ENCODE measurements around the gene KCTD16. TPM values are rescaled to one million over a fixed set of nuclear protein-coding genes. Genes with fewer than 3 reads are reported as not detected.

The KCTD16 gene
- total RNA-seq, 1 donor from 2014 or later: 4.8 TPM

DNA sequence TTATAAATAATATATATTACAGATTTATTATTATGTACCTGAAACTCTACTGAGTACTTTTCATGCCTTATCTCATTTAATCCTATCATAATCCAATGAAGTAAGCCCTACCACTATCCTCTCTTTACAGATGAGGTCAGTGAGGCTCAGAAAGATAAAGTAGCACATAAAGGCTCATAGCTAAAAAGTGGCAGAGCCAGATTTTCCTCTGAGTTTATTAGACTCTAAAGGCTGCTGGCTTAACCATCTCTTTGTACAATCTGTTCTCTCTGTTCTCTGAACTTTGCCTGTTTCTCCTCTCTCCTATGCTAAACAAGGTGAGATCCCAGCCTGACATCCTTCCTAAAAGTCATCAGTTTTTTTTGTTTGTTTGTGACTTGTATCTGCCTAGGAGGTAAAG lies 311.2 kb downstream of the KCTD16 start:
- Mint-ChIP-seq H3K4me3 (no peak overlapping the region), H3K9me3 (no peaks in the 10 kb centered on the region), H3K36me3 (no peaks in the 10 kb centered on the region), H3K27me3 (ENCODE audit: low read depth) (no peaks in the 10 kb centered on the region), H3K27ac (no peak overlapping the region), H3K4me1 (peaks cover 15% of the 10 kb centered on the region)
- no peak for DNase-seq (ENCODE audit: low spot score in 2 of 2, unreplicated experiment in 2 of 2)
- TF ChIP-seq CTCF (IDR thresholded peaks at IDR 0.05; ENCODE audit: unreplicated experiment): no peak

- H3K36me3 Mint-ChIP-seq: no peaks in the 10 kb centered on the region
- no peaks in the 10 kb centered on the region for H3K27me3 Mint-ChIP-seq (ENCODE audit: low read depth)
- no peak for DNase-seq (ENCODE audit: low spot score in 2 of 2, unreplicated experiment in 2 of 2)
- H3K27ac Mint-ChIP-seq: no peak overlapping the region
- H3K4me1 Mint-ChIP-seq: peaks cover 15% of the 10 kb centered on the region
- no peak for TF ChIP-seq CTCF (IDR thresholded peaks at IDR 0.05; ENCODE audit: unreplicated experiment)
- H3K9me3 Mint-ChIP-seq: peaks cover 3% of the 10 kb centered on the region
- H3K4me3 Mint-ChIP-seq: no peak overlapping the region
Measured at GRCh38 chr5:144484124-144484897, 313.6 kb downstream of the KCTD16 start.

- no peaks in the 10 kb centered on the region for H3K27me3 Mint-ChIP-seq (ENCODE audit: low read depth)
- H3K9me3 Mint-ChIP-seq: peaks cover 10% of the 10 kb centered on the region
- peaks cover 1% of the 10 kb centered on the region for H3K36me3 Mint-ChIP-seq
- no peak for TF ChIP-seq CTCF (IDR thresholded peaks at IDR 0.05; ENCODE audit: unreplicated experiment)
- H3K4me3 Mint-ChIP-seq: no peak overlapping the region
- no peak overlapping the region for H3K27ac Mint-ChIP-seq
- peaks cover 8% of the 10 kb centered on the region for H3K4me1 Mint-ChIP-seq
- DNase-seq (ENCODE audit: low spot score in 2 of 2, unreplicated experiment in 2 of 2): no peak
Measured at GRCh38 chr5:144485540-144485939, 314.9 kb downstream of the KCTD16 start.

DNA sequence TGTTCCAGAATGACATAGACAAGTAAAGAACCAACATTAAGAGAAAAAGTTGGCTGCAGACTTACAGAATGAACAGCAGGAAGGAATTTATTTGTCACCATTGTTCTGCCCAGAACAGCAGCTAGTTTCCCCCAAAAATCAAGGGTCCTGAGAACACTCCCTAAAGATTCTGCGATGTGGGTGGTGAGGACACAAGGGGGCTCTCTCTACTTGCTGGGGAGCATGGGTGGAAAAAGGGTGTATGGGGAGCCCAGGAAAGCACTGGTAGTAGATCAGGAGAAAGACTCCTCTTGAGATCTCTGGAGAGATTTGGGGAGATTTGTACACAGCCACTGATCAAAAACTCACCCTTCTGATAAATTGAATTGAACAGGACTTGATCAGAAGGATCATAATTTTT lies 316.5 kb downstream of the KCTD16 start:
- Mint-ChIP-seq H3K4me1 (peaks cover 3% of the 10 kb centered on the region), H3K36me3 (peaks cover 1% of the 10 kb centered on the region), H3K27me3 (ENCODE audit: low read depth) (no peaks in the 10 kb centered on the region), H3K27ac (no peak overlapping the region), H3K9me3 (peaks cover 27% of the 10 kb centered on the region), H3K4me3 (no peak overlapping the region)
- DNase-seq (ENCODE audit: low spot score in 2 of 2, unreplicated experiment in 2 of 2): no peak
- no peak for TF ChIP-seq CTCF (IDR thresholded peaks at IDR 0.05; ENCODE audit: unreplicated experiment)

DNA sequence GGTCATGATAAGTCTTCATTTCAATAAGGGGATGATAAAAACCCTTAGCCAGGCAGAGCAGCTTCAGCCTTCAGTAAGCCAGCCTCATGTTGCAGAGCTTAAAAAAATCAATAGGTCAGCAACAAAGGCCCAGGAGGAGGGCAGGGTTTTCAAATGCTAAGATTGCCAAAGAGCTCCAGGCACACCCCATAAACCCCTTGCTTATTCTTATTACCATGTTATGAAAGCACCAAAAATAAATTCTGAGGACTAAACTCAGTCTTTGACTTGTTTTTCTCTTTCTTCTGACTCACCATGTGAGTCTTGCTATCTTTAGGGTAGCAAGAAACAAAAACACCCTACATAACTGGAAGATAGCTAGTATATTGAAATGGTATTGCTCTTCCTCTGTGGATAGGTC lies 317.1 kb downstream of the KCTD16 start:
- no peak for DNase-seq (ENCODE audit: low spot score in 2 of 2, unreplicated experiment in 2 of 2)
- Mint-ChIP-seq H3K4me3 (no peak overlapping the region), H3K9me3 (peaks cover 29% of the 10 kb centered on the region), H3K36me3 (peaks cover 1% of the 10 kb centered on the region), H3K4me1 (no peaks in the 10 kb centered on the region), H3K27ac (no peak overlapping the region), H3K27me3 (ENCODE audit: low read depth) (no peaks in the 10 kb centered on the region)
- no peak for TF ChIP-seq CTCF (IDR thresholded peaks at IDR 0.05; ENCODE audit: unreplicated experiment)

Measured in mesothelial cell of epicardium (in vitro differentiated cells).